Measurements from ENCODE around the gene RBM45. TPM values are rescaled to one million over a fixed set of nuclear protein-coding genes. Genes with fewer than 3 reads are reported as not detected.

RBM45 gene
- total RNA-seq, 1 experiment from 2014 or later = 12.7 TPM

DNA sequence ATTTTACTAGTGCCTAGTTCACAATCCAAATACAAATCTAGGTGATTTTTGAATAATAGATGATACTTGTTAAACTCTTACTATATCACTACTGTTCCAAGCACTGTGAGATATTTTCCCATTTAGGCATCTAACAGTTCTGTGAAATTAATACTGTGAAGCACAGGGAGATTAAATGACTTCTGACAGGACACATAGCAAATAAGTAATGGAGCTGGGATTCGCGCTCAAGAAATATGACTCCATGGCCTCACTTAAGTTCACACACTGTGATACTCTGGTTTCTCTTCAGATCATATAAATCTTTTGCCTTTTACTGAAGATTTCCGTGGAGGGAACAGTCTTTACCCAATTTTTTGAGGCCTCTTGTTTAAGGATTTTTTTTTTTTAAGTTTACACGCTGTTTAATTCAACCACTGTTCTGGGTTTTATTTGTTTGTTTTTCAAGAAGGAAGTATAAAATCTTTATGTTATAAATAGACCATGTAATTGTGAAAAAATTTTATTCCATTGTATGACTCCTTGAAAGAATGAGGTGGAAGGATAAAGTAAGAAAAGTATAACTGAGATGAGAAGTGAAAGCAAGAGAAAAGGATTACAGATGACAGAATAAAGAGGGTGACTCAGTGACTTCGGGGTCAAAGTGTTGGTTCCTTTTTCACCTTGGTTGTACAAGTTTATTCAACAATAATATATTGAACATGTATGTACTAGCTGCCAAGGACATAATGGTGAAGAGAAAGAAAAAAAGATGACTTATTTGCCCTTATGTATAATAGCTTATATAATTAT is 30.2 kb downstream of the RBM45 start:
- no peak overlapping the region for H3K27ac Mint-ChIP-seq (ENCODE audit: low read depth, unreplicated experiment)
- H3K27me3 Mint-ChIP-seq (ENCODE audit: insufficient read depth, unreplicated experiment) = no peaks in the 10 kb centered on the region
- no peak for DNase-seq (ENCODE audit: unreplicated experiment)
- TF ChIP-seq, protein P1, sequence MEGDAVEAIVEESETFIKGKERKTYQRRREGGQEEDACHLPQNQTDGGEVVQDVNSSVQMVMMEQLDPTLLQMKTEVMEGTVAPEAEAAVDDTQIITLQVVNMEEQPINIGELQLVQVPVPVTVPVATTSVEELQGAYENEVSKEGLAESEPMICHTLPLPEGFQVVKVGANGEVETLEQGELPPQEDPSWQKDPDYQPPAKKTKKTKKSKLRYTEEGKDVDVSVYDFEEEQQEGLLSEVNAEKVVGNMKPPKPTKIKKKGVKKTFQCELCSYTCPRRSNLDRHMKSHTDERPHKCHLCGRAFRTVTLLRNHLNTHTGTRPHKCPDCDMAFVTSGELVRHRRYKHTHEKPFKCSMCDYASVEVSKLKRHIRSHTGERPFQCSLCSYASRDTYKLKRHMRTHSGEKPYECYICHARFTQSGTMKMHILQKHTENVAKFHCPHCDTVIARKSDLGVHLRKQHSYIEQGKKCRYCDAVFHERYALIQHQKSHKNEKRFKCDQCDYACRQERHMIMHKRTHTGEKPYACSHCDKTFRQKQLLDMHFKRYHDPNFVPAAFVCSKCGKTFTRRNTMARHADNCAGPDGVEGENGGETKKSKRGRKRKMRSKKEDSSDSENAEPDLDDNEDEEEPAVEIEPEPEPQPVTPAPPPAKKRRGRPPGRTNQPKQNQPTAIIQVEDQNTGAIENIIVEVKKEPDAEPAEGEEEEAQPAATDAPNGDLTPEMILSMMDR (IDR thresholded peaks at IDR 0.05; ENCODE audit: unreplicated experiment) = no peak
- TSS peak; percentile 8 for BruUV-seq (replicated peaks)
- H3K4me3 Mint-ChIP-seq (ENCODE audit: unreplicated experiment) = no peak overlapping the region
- H3K36me3 Mint-ChIP-seq (ENCODE audit: insufficient read depth, unreplicated experiment) = no peaks in the 10 kb centered on the region
- ChIA-PET CTCF (interaction anchor here (0.7 to 2.1 kb wide), 2 partner anchors 11 to 277 kb away, joined by 3 to 15 read pairs; no protein-coding TSS in a partner anchor), POLR2A (interaction anchor here (1.0 to 2.2 kb wide), 2 partner anchors 10 to 51 kb away, joined by 3 to 8 read pairs; no protein-coding TSS in a partner anchor)
- intact Hi-C loops (cut with micrococcal nuclease) = no loop called here
- H3K9me3 Mint-ChIP-seq (ENCODE audit: unreplicated experiment) = no peaks in the 10 kb centered on the region
- H3K4me1 Mint-ChIP-seq (ENCODE audit: insufficient read depth, unreplicated experiment) = no peaks in the 10 kb centered on the region

- no TSS peak for BruUV-seq (replicated peaks)
- Mint-ChIP-seq H3K27me3 (ENCODE audit: insufficient read depth, unreplicated experiment) (no peaks in the 10 kb centered on the region), H3K27ac (ENCODE audit: low read depth, unreplicated experiment) (no peak overlapping the region), H3K4me1 (ENCODE audit: insufficient read depth, unreplicated experiment) (no peaks in the 10 kb centered on the region), H3K36me3 (ENCODE audit: insufficient read depth, unreplicated experiment) (no peaks in the 10 kb centered on the region), H3K4me3 (ENCODE audit: unreplicated experiment) (no peak overlapping the region), H3K9me3 (ENCODE audit: unreplicated experiment) (no peaks in the 10 kb centered on the region)
- DNase-seq (ENCODE audit: unreplicated experiment) = no peak
- intact Hi-C loops (cut with micrococcal nuclease) = no loop called here
- ChIA-PET CTCF (interaction anchor here (0.6 to 0.7 kb wide), 2 partner anchors 67 to 276 kb away, joined by 3 read pairs; no protein-coding TSS in a partner anchor), POLR2A (interaction anchor here (2.2 kb wide), 1 partner anchor 50 kb away, joined by 8 read pairs; no protein-coding TSS in a partner anchor)
- TF ChIP-seq, protein P1 (IDR thresholded peaks at IDR 0.05; ENCODE audit: unreplicated experiment) = no peak
Measured at GRCh38 chr2:178143481-178143880, 31.2 kb downstream of the RBM45 start.

- intact Hi-C loops (cut with micrococcal nuclease) = no loop called here
- no peaks in the 10 kb centered on the region for H3K4me1 Mint-ChIP-seq (ENCODE audit: insufficient read depth, unreplicated experiment)
- no peak overlapping the region for H3K27ac Mint-ChIP-seq (ENCODE audit: low read depth, unreplicated experiment)
- no peaks in the 10 kb centered on the region for H3K27me3 Mint-ChIP-seq (ENCODE audit: insufficient read depth, unreplicated experiment)
- H3K9me3 Mint-ChIP-seq (ENCODE audit: unreplicated experiment) = no peaks in the 10 kb centered on the region
- H3K4me3 Mint-ChIP-seq (ENCODE audit: unreplicated experiment) = no peak overlapping the region
- CTCF ChIA-PET = interaction anchor here (0.5 to 1.3 kb wide), 4 partner anchors 142 to 608 kb away, joined by 3 to 5 read pairs (median 4); no protein-coding TSS in a partner anchor
- TF ChIP-seq, protein P1 (IDR thresholded peaks at IDR 0.05; ENCODE audit: unreplicated experiment) = no peak
- no peak for DNase-seq (ENCODE audit: unreplicated experiment)
- POLR2A ChIA-PET = interaction anchor here (0.6 to 1.5 kb wide), 3 partner anchors 14 to 245 kb away, joined by 3 to 6 read pairs (median 4); no protein-coding TSS in a partner anchor
- BruUV-seq (replicated peaks) = no TSS peak
- H3K36me3 Mint-ChIP-seq (ENCODE audit: insufficient read depth, unreplicated experiment) = no peaks in the 10 kb centered on the region
Measured at GRCh38 chr2:178152033-178152432, 39.8 kb downstream of the RBM45 start.

- H3K36me3 Mint-ChIP-seq (ENCODE audit: insufficient read depth, unreplicated experiment) = no peaks in the 10 kb centered on the region
- no peak for DNase-seq (ENCODE audit: unreplicated experiment)
- POLR2A ChIA-PET = interaction anchor here (1.5 kb wide), 1 partner anchor 15 kb away, joined by 6 read pairs; no protein-coding TSS in a partner anchor
- TF ChIP-seq, protein P1 (IDR thresholded peaks at IDR 0.05; ENCODE audit: unreplicated experiment) = no peak
- intact Hi-C loops (cut with micrococcal nuclease) = no loop called here
- BruUV-seq (replicated peaks) = no TSS peak
- no peaks in the 10 kb centered on the region for H3K27me3 Mint-ChIP-seq (ENCODE audit: insufficient read depth, unreplicated experiment)
- H3K4me1 Mint-ChIP-seq (ENCODE audit: insufficient read depth, unreplicated experiment) = no peaks in the 10 kb centered on the region
- H3K27ac Mint-ChIP-seq (ENCODE audit: low read depth, unreplicated experiment) = no peak overlapping the region
- H3K4me3 Mint-ChIP-seq (ENCODE audit: unreplicated experiment) = no peak overlapping the region
- H3K9me3 Mint-ChIP-seq (ENCODE audit: unreplicated experiment) = no peaks in the 10 kb centered on the region
- CTCF ChIA-PET = interaction anchor here (0.6 to 1.3 kb wide), 4 partner anchors 142 to 1797 kb away, joined by 3 to 5 read pairs (median 4); no protein-coding TSS in a partner anchor
Measured at GRCh38 chr2:178152542-178152941, 40.3 kb downstream of the RBM45 start.

Measured in MCF 10A (cell line).